ENCODE measurements around the gene MMP2.
A peak's percentile ranks its signal among the peaks of the same experiment; 100 is the strongest.

The MMP2 gene

GRCh38 chr16:55521792-55522191 is 42.8 kb downstream of the MMP2 start:
- DNase-seq, result no peak

GRCh38 chr16:55526441-55526840 is 47.4 kb downstream of the MMP2 start:
- DNase-seq, result no peak

DNA sequence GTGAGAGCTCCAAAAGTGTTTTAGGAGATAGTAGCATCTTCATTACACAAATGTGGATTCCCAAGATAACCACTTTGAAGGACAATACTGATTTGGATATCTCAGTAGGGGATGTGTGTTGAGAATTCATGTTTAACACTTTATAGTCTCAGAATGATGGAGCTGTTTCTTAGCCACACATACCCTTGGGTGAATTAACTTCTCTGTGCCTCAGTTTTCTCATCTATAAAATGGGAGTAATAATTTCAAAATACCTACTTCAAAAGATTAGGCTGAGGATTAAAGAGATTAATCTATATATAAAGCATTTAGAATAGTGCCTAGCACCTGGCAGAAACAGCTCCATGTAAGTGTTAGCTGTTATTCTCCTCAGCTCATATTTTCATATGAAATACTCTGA is 48.9 kb downstream of the MMP2 start:
- DNase-seq, result no peak

- DNase-seq, result no peak
These were observed 50.0 kb downstream of the MMP2 start for GRCh38 chr16:55529018-55529417.

GRCh38 chr16:55530316-55530856 is 51.4 kb downstream of the MMP2 start:
- DNase-seq, result no peak

DNA sequence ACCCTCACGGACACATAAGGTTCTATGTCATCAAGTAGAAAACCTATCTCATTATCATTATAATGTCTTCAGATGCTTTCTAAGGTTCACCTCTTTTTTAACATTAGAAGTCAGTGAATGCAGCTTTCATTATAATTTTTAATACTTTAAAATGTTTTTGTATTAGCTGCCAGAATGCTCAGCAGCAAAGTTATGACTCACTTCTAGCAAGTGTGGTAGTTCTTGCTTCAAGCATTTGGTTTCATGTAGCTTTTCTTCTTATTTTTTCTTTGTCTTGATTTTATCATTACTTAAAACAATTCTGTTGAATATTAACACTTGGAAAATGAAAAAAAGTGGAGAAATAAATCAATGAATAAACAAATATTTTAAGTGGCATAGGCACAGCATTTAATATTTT is 53.2 kb downstream of the MMP2 start:
- no peak for DNase-seq

DNA sequence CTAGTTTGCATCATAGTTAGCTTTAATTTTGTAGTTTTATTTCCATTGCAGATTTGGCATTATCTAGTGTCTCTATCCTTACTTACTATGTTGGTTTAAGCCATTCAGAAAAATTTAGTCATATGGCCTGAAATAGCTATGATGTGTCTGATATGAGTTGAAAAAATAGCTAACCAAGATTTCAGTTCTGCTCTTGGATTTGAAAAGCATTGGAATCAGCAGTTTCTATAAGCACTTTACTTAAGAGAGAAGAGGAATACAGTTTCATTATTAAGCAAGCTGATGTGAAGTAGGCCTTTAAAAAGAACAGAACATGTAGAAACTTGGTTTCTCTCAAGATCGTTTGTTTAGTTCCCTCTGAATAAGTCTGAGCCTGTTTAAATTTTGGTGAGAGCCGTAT is 55.8 kb downstream of the MMP2 start:
- peak; percentile 87 for DNase-seq

DNA sequence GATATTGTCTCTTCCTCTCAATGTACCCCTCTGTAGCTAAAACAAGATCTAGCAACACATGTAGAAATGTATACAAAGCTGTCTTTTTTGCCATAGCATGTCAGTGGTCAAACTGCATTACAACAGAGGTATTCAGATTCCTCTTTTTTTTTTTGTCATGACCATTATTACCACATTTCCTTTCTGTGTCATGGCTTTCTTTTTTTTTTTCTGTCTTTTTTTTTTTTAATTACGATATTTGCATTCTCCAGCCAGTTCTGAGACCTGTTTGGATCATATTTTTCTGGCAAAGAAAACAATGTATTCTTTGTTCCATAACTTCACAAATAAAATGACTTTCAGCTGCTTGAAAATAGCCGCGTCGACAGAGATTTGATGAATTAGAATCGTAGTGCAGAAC is 60.1 kb downstream of the MMP2 start:
- peak; percentile 72 for DNase-seq

GRCh38 chr16:55539488-55539887 is 60.5 kb downstream of the MMP2 start:
- no peak for DNase-seq

DNA sequence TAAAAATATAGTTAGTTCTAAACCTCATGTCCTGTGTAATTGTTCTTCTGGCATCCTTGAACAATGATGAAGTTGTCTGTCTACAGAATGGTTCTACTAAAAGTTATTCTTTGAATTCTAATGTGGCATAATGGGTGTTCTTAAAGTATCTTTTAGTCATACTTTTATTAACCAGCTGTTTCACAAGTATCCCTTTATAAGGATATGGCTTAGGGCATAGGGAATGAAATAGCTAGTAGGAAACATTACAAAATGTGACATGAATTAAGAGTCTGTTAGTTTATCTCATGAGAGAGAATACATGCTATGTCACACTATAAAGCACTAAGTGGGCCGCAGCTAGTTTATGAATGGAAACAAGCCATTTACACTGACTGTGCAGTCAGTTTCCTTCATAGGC is 61.2 kb downstream of the MMP2 start:
- DNase-seq, result no peak

DNA sequence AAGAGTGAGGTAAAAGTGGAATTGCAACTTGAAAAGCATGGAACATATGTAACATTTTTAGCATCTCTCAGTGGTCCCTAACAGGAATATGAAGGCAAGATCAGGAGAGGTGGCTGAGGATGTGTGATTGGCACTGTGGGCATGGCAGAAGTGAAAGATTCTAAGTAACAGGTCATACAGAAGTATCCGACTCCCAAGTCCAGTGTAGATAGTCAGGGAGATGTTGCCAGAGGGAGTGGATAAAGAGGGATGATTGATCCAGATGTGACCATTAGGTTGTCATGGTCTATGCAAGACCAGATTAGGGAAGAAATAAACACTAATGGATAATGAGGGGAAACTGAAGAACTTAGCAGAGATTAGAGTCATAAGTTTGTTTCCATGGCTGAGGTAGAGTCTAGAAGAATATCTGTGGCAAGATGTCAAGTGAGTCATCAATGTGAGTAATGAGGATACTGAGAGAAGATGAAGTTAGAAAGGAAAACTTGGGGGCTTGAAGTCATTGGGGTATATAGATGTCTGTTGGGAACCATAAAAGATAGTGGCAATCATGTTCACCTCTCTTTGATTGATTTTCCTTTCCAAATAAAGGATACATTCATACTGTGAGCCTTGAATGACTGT is 63.6 kb downstream of the MMP2 start:
- peak; percentile 65 for DNase-seq

DNA sequence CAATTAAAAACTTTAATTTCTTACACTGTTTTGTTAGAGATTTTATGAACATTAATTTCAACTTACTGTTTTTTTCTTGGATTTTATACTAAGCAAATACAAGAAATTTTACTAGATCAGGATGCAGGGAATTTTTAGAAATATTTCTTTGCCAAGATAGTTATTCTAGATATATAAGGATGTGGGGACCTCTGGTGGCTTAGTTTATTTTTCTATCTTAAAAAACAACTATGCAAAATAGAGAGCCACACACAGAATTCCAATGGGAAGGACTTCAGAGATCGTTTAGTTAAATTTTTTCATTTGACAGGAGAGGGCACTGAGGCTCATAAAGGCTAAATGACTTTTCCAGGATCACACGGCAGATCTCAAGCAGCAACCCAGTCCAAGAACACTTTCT is 64.5 kb downstream of the MMP2 start:
- peak; percentile 28 for DNase-seq

DNA sequence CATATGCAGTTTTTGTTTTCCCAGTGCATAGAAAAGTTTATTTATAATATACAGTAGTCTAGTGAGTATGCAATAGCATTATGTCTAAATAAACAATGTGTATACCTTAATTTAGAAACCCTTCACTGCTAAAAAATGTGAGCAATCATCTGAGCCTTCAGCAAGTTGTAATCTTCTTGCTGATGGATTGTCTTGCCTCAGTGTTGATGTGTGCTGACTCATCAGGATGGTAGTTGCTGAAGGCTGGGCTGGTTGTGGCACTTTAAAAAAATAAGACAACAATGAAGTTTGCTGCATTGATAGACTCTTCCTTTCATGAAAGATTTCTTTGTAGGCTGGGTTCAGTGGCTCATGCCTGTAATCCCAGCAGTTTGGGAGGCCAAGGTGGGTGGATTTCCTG is 73.6 kb downstream of the MMP2 start:
- no peak for DNase-seq

GRCh38 chr16:55555436-55555835 is 76.4 kb downstream of the MMP2 start:
- no peak for DNase-seq
